K562 (cell line): Measurements from ENCODE around the gene GMEB1.

Experiments used
- BRD4 ChIP-seq: fragments of 200-600 bp; sonication (generic); IDR thresholded peaks from 2 replicates; pipeline ENCODE4 v1.6.1; 2017; ENCODE audit warnings: inconsistent platforms
- CEBPB ChIP-seq: fragments of 450-650 bp; IDR thresholded peaks from 2 replicates; pipeline ENCODE4 v1.6.1; 2016; ENCODE audit warnings: missing genetic modification characterization, missing compliant biosample characterization
- JUND ChIP-seq, 2 experiments: IDR thresholded peaks; 2 replicates in 1 of 2; 3 replicates in 1 of 2; pipeline ENCODE4 v1.6.1; 2011; ENCODE audit warnings: borderline replicate concordance in 2 of 2, low read depth in 2 of 2, low read length in 2 of 2, improper control_type of control experiment in 1 of 2, missing biosample characterization in 1 of 2, missing genetic modification characterization in 1 of 2, missing genetic modification reagents in 1 of 2
- MTA2 ChIP-seq: fragments of 450-650 bp; IDR thresholded peaks from 2 replicates; pipeline ENCODE4 v1.6.1; 2016; ENCODE audit warnings: low read depth
- SIN3A ChIP-seq, 2 experiments: fragments of 150-350 bp in 1 of 2; IDR thresholded peaks; 2 replicates each; pipeline ENCODE4 v1.6.1; 2011 to 2016; ENCODE audit warnings: borderline replicate concordance in 2 of 2, low read depth in 2 of 2, low read length in 2 of 2, mild to moderate bottlenecking in 2 of 2, moderate library complexity in 2 of 2; ENCODE audit not compliant: control insufficient read depth in 1 of 2
- SMC3 ChIP-seq: conservative IDR thresholded peaks from 2 replicates; pipeline ENCODE4 v1.6.1; 2011; ENCODE audit warnings: low read depth, low read length, improper control_type of control experiment; ENCODE audit not compliant: insufficient read depth
- SOX6 ChIP-seq: fragments of 450-650 bp; IDR thresholded peaks from 2 replicates; pipeline ENCODE4 v1.6.1; 2014; ENCODE audit warnings: mild to moderate bottlenecking
- TBP ChIP-seq: optimal IDR thresholded peaks from 2 replicates; pipeline ENCODE3; 2011; ENCODE audit warnings: low read depth, low read length, improper control_type of control experiment
- ZC3H11A ChIP-seq: IDR thresholded peaks from 2 replicates; pipeline ENCODE4 v1.6.1; 2012; ENCODE audit warnings: low read depth, low read length, improper control_type of control experiment
- ZNF324 ChIP-seq: fragments of 250-450 bp; sonication (Bioruptor Pico); IDR thresholded peaks from 2 replicates; pipeline ENCODE4 v1.4.0; 2020; ENCODE audit warnings: mild to moderate bottlenecking
- TF ChIP-seq, protein P1 (sequence below): sonication (generic); formaldehyde crosslinking; IDR thresholded peaks from 2 replicates; pipeline ENCODE4 v1.8.0; 2023; ENCODE audit warnings: missing genetic modification reagents, mild to moderate bottlenecking, borderline replicate concordance
- TF ChIP-seq, protein P2 (sequence below), 3 experiments: IDR thresholded peaks in 2 of 3; conservative IDR thresholded peaks in 1 of 3; 2 replicates each; pipeline ENCODE4 v1.5.1; 2011 to 2012; ENCODE audit warnings: low read length in 3 of 3, mild to moderate bottlenecking in 3 of 3, control low read depth in 2 of 3, improper control_type of control experiment in 1 of 3, inconsistent platforms in 1 of 3, low read depth in 1 of 3, mixed read lengths in 1 of 3, moderate library complexity in 1 of 3; ENCODE audit not compliant: insufficient read depth in 2 of 3

DNA sequence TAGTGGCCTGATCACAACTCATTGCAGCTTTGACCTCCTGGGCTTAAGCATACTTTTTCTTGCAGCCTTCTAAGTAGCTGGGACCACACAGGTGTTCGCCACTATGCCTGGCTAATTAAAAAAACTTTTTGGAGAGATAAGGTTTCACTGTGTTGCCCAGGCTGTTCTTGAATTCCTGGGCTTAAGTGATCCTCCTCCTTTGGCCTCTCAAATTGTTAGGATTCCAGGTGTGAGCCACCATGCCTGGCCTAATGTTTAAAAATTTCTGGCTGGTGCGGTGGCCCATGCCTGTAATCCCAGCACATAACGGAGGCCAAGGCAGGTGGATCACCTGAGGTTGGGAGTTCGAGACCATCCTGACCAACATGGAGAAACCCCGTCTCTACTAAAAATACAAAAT, 92.6 kb downstream of the GMEB1 start:
- no peak for TF ChIP-seq ZNF324 (CRISPR knock-in tag)
- TF ChIP-seq BRD4 = no peak
- no peak for TF ChIP-seq SMC3
- TF ChIP-seq, protein P1, sequence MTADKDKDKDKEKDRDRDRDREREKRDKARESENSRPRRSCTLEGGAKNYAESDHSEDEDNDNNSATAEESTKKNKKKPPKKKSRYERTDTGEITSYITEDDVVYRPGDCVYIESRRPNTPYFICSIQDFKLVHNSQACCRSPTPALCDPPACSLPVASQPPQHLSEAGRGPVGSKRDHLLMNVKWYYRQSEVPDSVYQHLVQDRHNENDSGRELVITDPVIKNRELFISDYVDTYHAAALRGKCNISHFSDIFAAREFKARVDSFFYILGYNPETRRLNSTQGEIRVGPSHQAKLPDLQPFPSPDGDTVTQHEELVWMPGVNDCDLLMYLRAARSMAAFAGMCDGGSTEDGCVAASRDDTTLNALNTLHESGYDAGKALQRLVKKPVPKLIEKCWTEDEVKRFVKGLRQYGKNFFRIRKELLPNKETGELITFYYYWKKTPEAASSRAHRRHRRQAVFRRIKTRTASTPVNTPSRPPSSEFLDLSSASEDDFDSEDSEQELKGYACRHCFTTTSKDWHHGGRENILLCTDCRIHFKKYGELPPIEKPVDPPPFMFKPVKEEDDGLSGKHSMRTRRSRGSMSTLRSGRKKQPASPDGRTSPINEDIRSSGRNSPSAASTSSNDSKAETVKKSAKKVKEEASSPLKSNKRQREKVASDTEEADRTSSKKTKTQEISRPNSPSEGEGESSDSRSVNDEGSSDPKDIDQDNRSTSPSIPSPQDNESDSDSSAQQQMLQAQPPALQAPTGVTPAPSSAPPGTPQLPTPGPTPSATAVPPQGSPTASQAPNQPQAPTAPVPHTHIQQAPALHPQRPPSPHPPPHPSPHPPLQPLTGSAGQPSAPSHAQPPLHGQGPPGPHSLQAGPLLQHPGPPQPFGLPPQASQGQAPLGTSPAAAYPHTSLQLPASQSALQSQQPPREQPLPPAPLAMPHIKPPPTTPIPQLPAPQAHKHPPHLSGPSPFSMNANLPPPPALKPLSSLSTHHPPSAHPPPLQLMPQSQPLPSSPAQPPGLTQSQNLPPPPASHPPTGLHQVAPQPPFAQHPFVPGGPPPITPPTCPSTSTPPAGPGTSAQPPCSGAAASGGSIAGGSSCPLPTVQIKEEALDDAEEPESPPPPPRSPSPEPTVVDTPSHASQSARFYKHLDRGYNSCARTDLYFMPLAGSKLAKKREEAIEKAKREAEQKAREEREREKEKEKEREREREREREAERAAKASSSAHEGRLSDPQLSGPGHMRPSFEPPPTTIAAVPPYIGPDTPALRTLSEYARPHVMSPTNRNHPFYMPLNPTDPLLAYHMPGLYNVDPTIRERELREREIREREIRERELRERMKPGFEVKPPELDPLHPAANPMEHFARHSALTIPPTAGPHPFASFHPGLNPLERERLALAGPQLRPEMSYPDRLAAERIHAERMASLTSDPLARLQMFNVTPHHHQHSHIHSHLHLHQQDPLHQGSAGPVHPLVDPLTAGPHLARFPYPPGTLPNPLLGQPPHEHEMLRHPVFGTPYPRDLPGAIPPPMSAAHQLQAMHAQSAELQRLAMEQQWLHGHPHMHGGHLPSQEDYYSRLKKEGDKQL (CRISPR knock-in tag) = no peak
- TF ChIP-seq JUND (IDR thresholded peaks at IDR 0.05; ENCODE audit: borderline replicate concordance, low read depth, low read length) = no peak
- TF ChIP-seq JUND (tag; IDR thresholded peaks at IDR 0.05; ENCODE audit: borderline replicate concordance, low read depth, low read length) = no peak
- no peak for TF ChIP-seq ZC3H11A
- TF ChIP-seq SIN3A (IDR thresholded peaks at IDR 0.05; ENCODE audit: borderline replicate concordance in 2 of 2, control insufficient read depth in 1 of 2, low read depth in 2 of 2, low read length in 2 of 2) = no peak
- TF ChIP-seq CEBPB (tag) = no peak
- TF ChIP-seq SOX6 = no peak
- TF ChIP-seq, protein P2, sequence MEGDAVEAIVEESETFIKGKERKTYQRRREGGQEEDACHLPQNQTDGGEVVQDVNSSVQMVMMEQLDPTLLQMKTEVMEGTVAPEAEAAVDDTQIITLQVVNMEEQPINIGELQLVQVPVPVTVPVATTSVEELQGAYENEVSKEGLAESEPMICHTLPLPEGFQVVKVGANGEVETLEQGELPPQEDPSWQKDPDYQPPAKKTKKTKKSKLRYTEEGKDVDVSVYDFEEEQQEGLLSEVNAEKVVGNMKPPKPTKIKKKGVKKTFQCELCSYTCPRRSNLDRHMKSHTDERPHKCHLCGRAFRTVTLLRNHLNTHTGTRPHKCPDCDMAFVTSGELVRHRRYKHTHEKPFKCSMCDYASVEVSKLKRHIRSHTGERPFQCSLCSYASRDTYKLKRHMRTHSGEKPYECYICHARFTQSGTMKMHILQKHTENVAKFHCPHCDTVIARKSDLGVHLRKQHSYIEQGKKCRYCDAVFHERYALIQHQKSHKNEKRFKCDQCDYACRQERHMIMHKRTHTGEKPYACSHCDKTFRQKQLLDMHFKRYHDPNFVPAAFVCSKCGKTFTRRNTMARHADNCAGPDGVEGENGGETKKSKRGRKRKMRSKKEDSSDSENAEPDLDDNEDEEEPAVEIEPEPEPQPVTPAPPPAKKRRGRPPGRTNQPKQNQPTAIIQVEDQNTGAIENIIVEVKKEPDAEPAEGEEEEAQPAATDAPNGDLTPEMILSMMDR (IDR thresholded peaks at IDR 0.05 in 2 of 3, conservative IDR thresholded peaks at IDR 0.05 in 1 of 3; ENCODE audit: insufficient read depth in 2 of 3, low read depth in 1 of 3, low read length in 3 of 3) = no peak
- no peak for TF ChIP-seq MTA2
- no peak for TF ChIP-seq TBP
